ENCODE measurements around the gene SEC22C. TPM values are rescaled to one million over a fixed set of nuclear protein-coding genes. Genes with fewer than 3 reads are reported as not detected.

The SEC22C gene
- total and polyA plus RNA-seq, 11 donors, result 17.4 to 40.5 (median 28.9) TPM

- Histone ChIP-seq H3K4me1 (peaks cover 0 to 24% (median 9%) of the 10 kb centered on the region in 12 donors), H3K27ac (peak overlapping the region in 5 of 12 donors; percentile 77 to 86 (median 82)), H3K36me3 (peaks cover 0 to 33% (median 20%) of the 10 kb centered on the region in 9 donors), H3K9me3 (no peaks in the 10 kb centered on the region), H3K27me3 (no peaks in the 10 kb centered on the region), H3K4me3 (peak overlapping the region in 6 of 12 donors; percentile 60 to 93 (median 79))
- no peak for DNase-seq
- 70 to 79% (median 79%) methylated on average over 4 of the region's 4 CpGs for WGBS, 4 donors
- intact Hi-C loops (cut with DNase I), result no loop called here
- no peak for TF ChIP-seq CTCF (IDR thresholded peaks at IDR 0.05)
- no peak for TF ChIP-seq POLR2A (IDR thresholded peaks at IDR 0.05)
- no peak for ATAC-seq
Observed at GRCh38 chr3:42591811-42592210, 10.0 kb upstream of the SEC22C start.

- DNase-seq (no peak), ATAC-seq (peak in 3 of 4 donors; percentile 9 to 15 (median 11))
- intact Hi-C loops (cut with DNase I), result loop anchor here in 1 of 10 donors (1.0 kb wide), 1 partner anchor 9 kb away; the partner anchor contains the start of gene NKTR
- Histone ChIP-seq H3K4me1 (peaks cover 0 to 24% (median 9%) of the 10 kb centered on the region in 12 donors), H3K27me3 (no peaks in the 10 kb centered on the region), H3K27ac (peak overlapping the region; percentile 25 to 89 (median 80)), H3K4me3 (peak overlapping the region; percentile 54 to 93 (median 74)), H3K9me3 (no peaks in the 10 kb centered on the region), H3K36me3 (peaks cover 0 to 33% (median 20%) of the 10 kb centered on the region in 9 donors)
- TF ChIP-seq CTCF (IDR thresholded peaks at IDR 0.05), result no peak
- no peak for TF ChIP-seq POLR2A (IDR thresholded peaks at IDR 0.05)
- WGBS, 4 donors, result 8 to 15% (median 12%) methylated on average over 37 to 44 of the region's 44 CpGs
Observed at GRCh38 chr3:42590989-42591756, 9.4 kb upstream of the SEC22C start.

DNA sequence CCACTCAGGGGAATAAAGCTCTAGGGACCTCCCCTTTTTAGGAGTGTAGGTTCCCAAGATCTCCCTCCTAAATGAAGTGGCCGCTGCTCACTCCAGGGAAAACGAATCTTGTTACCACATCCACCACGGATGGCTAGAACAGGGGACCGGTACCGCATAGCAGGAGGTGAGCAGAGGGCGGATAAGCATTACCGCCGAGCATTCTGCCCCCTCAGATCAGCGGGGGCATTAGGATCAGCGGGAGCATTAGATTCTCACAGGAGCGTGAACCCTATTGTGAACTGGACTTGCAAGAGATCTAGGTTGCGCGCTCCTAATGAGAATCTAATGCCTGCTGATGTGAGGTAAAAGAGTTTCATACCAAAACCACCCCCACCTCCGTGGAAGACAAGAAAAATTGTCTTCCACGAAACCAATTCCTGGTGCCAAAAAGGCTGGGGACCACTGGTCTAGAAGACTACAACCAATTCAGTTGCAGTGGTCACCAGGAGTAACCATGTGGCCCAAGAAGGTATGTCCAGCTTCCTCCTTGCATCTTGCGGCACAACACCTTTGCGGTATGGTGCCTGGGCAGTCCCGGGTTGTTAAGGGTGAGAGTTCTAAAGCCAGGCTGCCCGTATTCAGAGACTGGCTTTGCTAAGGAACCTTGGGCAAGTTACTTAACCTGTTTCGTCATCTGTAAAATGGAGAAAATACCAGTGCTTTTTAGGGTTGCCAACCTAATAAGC, 7.8 kb upstream of the SEC22C start:
- ATAC-seq, result no peak
- intact Hi-C loops (cut with DNase I), result loop anchor here in 3 of 10 donors (1.0 to 10.0 kb wide), 3 partner anchors 11 to 158 kb away; partner anchors contain the start of genes NKTR (in 1 of the 3) and ZBTB47 (in 1 of the 3)
- H3K4me3 ChIP-seq, result peak overlapping the region in 9 of 12 donors; percentile 60 to 93 (median 74)
- 95 to 96% (median 95%) methylated on average over 19 to 20 of the region's 20 CpGs for WGBS, 4 donors
- H3K27ac ChIP-seq, result peak overlapping the region in 5 of 12 donors; percentile 82 to 89 (median 83)
- TF ChIP-seq CTCF (IDR thresholded peaks at IDR 0.05) (no peak), POLR2A (IDR thresholded peaks at IDR 0.05) (no peak)
- peaks cover 0 to 23% (median 10%) of the 10 kb centered on the region in 9 donors for H3K36me3 ChIP-seq
- no peak for DNase-seq
- H3K27me3 ChIP-seq, result no peaks in the 10 kb centered on the region
- peaks cover 0 to 24% (median 9%) of the 10 kb centered on the region in 12 donors for H3K4me1 ChIP-seq
- H3K9me3 ChIP-seq, result no peaks in the 10 kb centered on the region

Measured in heart left ventricle (tissue), 16 donors.